Astrocyte (in vitro differentiated cells and primary cell): Measurements from ENCODE around the gene SNX6.

Source experiments
- CTCF ChIP-seq: IDR thresholded peaks from 2 replicates; pipeline ENCODE4 v1.5.1; 2011; ENCODE audit warnings: low read depth, mild to moderate bottlenecking, inconsistent platforms, low read length, moderate library complexity; ENCODE audit not compliant: insufficient read depth
- EZH2 ChIP-seq: IDR thresholded peaks from 2 replicates; pipeline ENCODE4 v1.6.1; 2012; ENCODE audit warnings: mild to moderate bottlenecking, low read length, inconsistent platforms; ENCODE audit not compliant: insufficient read depth

DNA sequence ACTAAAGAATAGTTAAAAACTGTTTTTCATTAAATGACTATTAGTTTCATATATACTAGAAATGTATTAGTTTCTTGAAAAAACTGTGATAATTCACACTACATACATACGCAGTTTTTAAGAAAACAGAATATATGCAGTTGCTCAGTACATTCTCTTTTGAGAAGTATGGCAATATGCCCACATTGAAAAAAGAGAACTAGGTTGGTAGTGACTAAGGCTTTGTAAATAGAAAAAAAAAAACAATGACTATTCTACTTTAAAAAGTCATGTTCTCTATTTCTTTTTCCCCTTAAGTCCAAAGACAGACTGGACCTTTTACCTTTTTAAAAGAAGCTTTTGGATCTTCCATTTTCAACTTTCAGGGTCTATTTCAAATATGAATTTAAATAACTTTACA lies 25.0 kb downstream of the SNX6 start:
- TF ChIP-seq CTCF = no peak
- TF ChIP-seq EZH2 = no peak
